H1 (cell line): Measurements from ENCODE around the gene LPGAT1. TPM values are rescaled to one million over a fixed set of nuclear protein-coding genes. Genes with fewer than 3 reads are reported as not detected.

ENCODE experiments used
- CTCF ChIA-PET: fragments of 300-600 bp; sonication (Branson Sonifier 250); formaldehyde crosslinking; loops from one replicate; lab custom pipeline; 2021; ENCODE audit not compliant: partially characterized antibody; lab: Charles Lee
- POLR2A ChIA-PET: fragments of 300-600 bp; sonication (Branson Sonifier 250); formaldehyde crosslinking; loops from one replicate; lab custom pipeline; 2021; ENCODE audit warnings: inconsistent platforms; ENCODE audit not compliant: partially characterized antibody; lab: Charles Lee
- DNase-seq, 2 experiments: peaks; one replicate each; pipeline versions ENCODE4 v3.0.0 to v3.0.0-alpha.2; 2010 to 2022; ENCODE audit warnings: low spot score in 2 of 2, low read depth in 1 of 2, mixed read lengths in 1 of 2
- FAIRE-seq: peaks from 2 replicates; lab custom pipeline; 2011; peaks lifted over from hg19 to GRCh38; lab: Jason Lieb, UNC
- H2AFZ ChIP-seq: 2 replicates; pipeline ENCODE4 v1.8.1; 2012; ENCODE audit warnings: low read length, inconsistent platforms
- H2AK5ac ChIP-seq: 2 replicates; pipeline ENCODE4 v1.6.1; 2013; ENCODE audit warnings: low read depth, low read length
- H2BK120ac ChIP-seq: replicated peaks from 2 replicates; pipeline ENCODE3; 2013; ENCODE audit warnings: low read depth, low read length, inconsistent platforms
- H2BK12ac ChIP-seq: 2 replicates; pipeline ENCODE4 v1.6.1; 2013; ENCODE audit warnings: low read depth, low read length
- H2BK15ac ChIP-seq: 2 replicates; pipeline ENCODE4 v1.6.1; 2013; ENCODE audit warnings: low read length
- H2BK20ac ChIP-seq: 2 replicates; pipeline ENCODE4 v1.6.1; 2013; ENCODE audit warnings: low read length
- H2BK5ac ChIP-seq: 2 replicates; pipeline ENCODE4 v1.6.1; 2013; ENCODE audit warnings: low read depth, low read length
- H3K14ac ChIP-seq: 2 replicates; pipeline ENCODE4 v1.6.1; 2013; ENCODE audit warnings: inconsistent platforms; ENCODE audit not compliant: insufficient read length
- H3K18ac ChIP-seq: 2 replicates; pipeline ENCODE4 v1.6.1; 2013; ENCODE audit warnings: low read length; ENCODE audit errors: extremely low read depth
- H3K23ac ChIP-seq: 2 replicates; pipeline ENCODE4 v1.6.1; 2013; ENCODE audit warnings: inconsistent platforms; ENCODE audit not compliant: insufficient read length
- H3K23me2 ChIP-seq: 2 replicates; pipeline ENCODE4 v1.6.1; 2013; ENCODE audit warnings: low read depth, low read length
- H3K27ac ChIP-seq: 2 replicates; pipeline ENCODE4 v1.6.1; 2011; ENCODE audit warnings: low read depth, low read length, inconsistent platforms
- H3K27me3 ChIP-seq, 4 experiments: replicated peaks in 1 of 4; 1 replicate in 1 of 4; 2 replicates in 3 of 4; pipeline versions ENCODE4 v1.6.1 to v1.8.1; 2011 to 2013; ENCODE audit warnings: low read length in 3 of 4, mild to moderate bottlenecking in 3 of 4, inconsistent platforms in 2 of 4, mixed read lengths in 2 of 4, moderate library complexity in 1 of 4; ENCODE audit not compliant: control insufficient read depth in 3 of 4, insufficient read depth in 3 of 4; ENCODE audit errors: extremely low read depth in 1 of 4
- H3K36me3 ChIP-seq, 4 experiments: 2 replicates each; pipeline versions ENCODE4 v1.6.1 to v1.8.1; 2011 to 2013; ENCODE audit warnings: mild to moderate bottlenecking in 4 of 4, low read length in 3 of 4, moderate library complexity in 2 of 4, control low read depth in 1 of 4, inconsistent platforms in 1 of 4; ENCODE audit not compliant: insufficient read depth in 4 of 4, control insufficient read depth in 2 of 4
- H3K4ac ChIP-seq: replicated peaks from 2 replicates; pipeline ENCODE3; 2013; ENCODE audit warnings: low read length, low read depth, mixed read lengths, inconsistent platforms; ENCODE audit not compliant: insufficient read length
- H3K4me1 ChIP-seq, 4 experiments: replicated peaks in 1 of 4; 1 replicate in 1 of 4; 2 replicates in 3 of 4; pipeline versions ENCODE4 v1.6.1 to v1.8.1; 2011 to 2013; ENCODE audit warnings: low read length in 3 of 4, inconsistent platforms in 2 of 4, mixed read lengths in 1 of 4; ENCODE audit not compliant: insufficient read depth in 4 of 4, control insufficient read depth in 3 of 4
- H3K4me2 ChIP-seq, 2 experiments: 2 replicates each; pipeline versions ENCODE4 v1.6.1 to v1.8.1; 2011 to 2013; ENCODE audit warnings: low read depth in 2 of 2, low read length in 2 of 2, control low read depth in 1 of 2, inconsistent platforms in 1 of 2, mild to moderate bottlenecking in 1 of 2; ENCODE audit not compliant: insufficient read depth in 1 of 2
- H3K4me3 ChIP-seq, 4 experiments: fragments of 200-600, 300-600 bp in 1 of 4; sonication (generic), shearing (Covaris generic), sonication (Bioruptor Twin) in 1 of 4; 2 replicates each; pipeline versions ENCODE4 v1.5.1 to v1.8.1; 2011 to 2016; ENCODE audit warnings: low read length in 4 of 4, low read depth in 3 of 4, control low read depth in 2 of 4, inconsistent platforms in 2 of 4, mild to moderate bottlenecking in 2 of 4, mixed read lengths in 1 of 4, moderate library complexity in 1 of 4; ENCODE audit not compliant: insufficient read depth in 2 of 4; ENCODE audit errors: extremely low read depth in 1 of 4
- H3K56ac ChIP-seq: replicated peaks from 2 replicates; pipeline ENCODE3; 2013; ENCODE audit warnings: low read depth, mild to moderate bottlenecking, mixed read lengths, low read length, inconsistent platforms; ENCODE audit not compliant: insufficient read length
- H3K79me1 ChIP-seq: 2 replicates; pipeline ENCODE4 v1.6.1; 2013; ENCODE audit warnings: low read depth, low read length, control low read depth
- H3K79me2 ChIP-seq, 2 experiments: 2 replicates each; pipeline versions ENCODE4 v1.6.1 to v1.8.1; 2012 to 2013; ENCODE audit warnings: low read length in 2 of 2, mild to moderate bottlenecking in 2 of 2, inconsistent platforms in 1 of 2; ENCODE audit not compliant: insufficient read depth in 2 of 2, control insufficient read depth in 1 of 2
- H3K9ac ChIP-seq, 4 experiments: replicated peaks in 1 of 4; 1 replicate in 1 of 4; 2 replicates in 3 of 4; pipeline versions ENCODE4 v1.6.1 to v1.8.1; 2011 to 2013; ENCODE audit warnings: low read depth in 3 of 4, low read length in 3 of 4, control low read depth in 2 of 4, mild to moderate bottlenecking in 2 of 4, moderate library complexity in 2 of 4, inconsistent platforms in 1 of 4; ENCODE audit errors: extremely low read depth in 1 of 4
- H3K9me3 ChIP-seq, 2 experiments: 2 replicates each; pipeline versions ENCODE4 v1.6.1 to v1.8.1; 2012 to 2013; ENCODE audit warnings: mild to moderate bottlenecking in 2 of 2, moderate library complexity in 2 of 2, control low read depth in 1 of 2, inconsistent platforms in 1 of 2, low read depth in 1 of 2, low read length in 1 of 2, mixed read lengths in 1 of 2; ENCODE audit not compliant: insufficient read depth in 2 of 2
- H4K20me1 ChIP-seq, 2 experiments: replicated peaks in 1 of 2; 2 replicates each; pipeline versions ENCODE3 to v1.8.1; 2011 to 2013; ENCODE audit warnings: inconsistent platforms in 2 of 2, low read length in 2 of 2, mild to moderate bottlenecking in 1 of 2; ENCODE audit not compliant: insufficient read depth in 2 of 2, control insufficient read depth in 1 of 2
- H4K5ac ChIP-seq: 2 replicates; pipeline ENCODE4 v1.6.1; 2013; ENCODE audit warnings: low read length, low read depth, mixed read lengths, inconsistent platforms; ENCODE audit not compliant: insufficient read length
- H4K8ac ChIP-seq: 2 replicates; pipeline ENCODE4 v1.8.0; 2013; ENCODE audit warnings: mild to moderate bottlenecking, moderate library complexity, low read length, inconsistent platforms; ENCODE audit not compliant: insufficient read depth; ENCODE audit errors: extremely low read depth
- H4K91ac ChIP-seq: replicated peaks from 2 replicates; pipeline ENCODE3; 2013; ENCODE audit warnings: low read length, mixed read lengths, inconsistent platforms; ENCODE audit not compliant: insufficient read length
- CBX8 ChIP-seq: fragments of 300-800, 300-1000 bp; sonication (generic); IDR thresholded peaks from 2 replicates; pipeline ENCODE4 v1.7.1; 2016; ENCODE audit warnings: low read depth, low read length, borderline replicate concordance
- CEBPB ChIP-seq: IDR thresholded peaks from 2 replicates; pipeline ENCODE4 v1.6.1; 2012; ENCODE audit warnings: low read depth, low read length
- EGR1 ChIP-seq: IDR thresholded peaks from 2 replicates; pipeline ENCODE4 v1.6.1; 2011; ENCODE audit warnings: low read depth, low read length, borderline replicate concordance
- EP300 ChIP-seq, 2 experiments: IDR thresholded peaks; 1 replicate in 1 of 2; 2 replicates in 1 of 2; pipeline ENCODE4 v1.6.1; 2011 to 2012; ENCODE audit warnings: low read depth in 2 of 2, low read length in 2 of 2, mild to moderate bottlenecking in 2 of 2, borderline replicate concordance in 1 of 2, inconsistent platforms in 1 of 2, moderate library complexity in 1 of 2
- JUN ChIP-seq: IDR thresholded peaks from 2 replicates; pipeline ENCODE4 v1.6.1; 2011; ENCODE audit warnings: low read depth, mild to moderate bottlenecking, improper control_type of control experiment, low read length
- KDM4A ChIP-seq: IDR thresholded peaks from one replicate; pipeline ENCODE4 v1.7.1; 2012; ENCODE audit warnings: low read depth, mild to moderate bottlenecking, moderate library complexity, low read length, inconsistent platforms; ENCODE audit not compliant: severe bottlenecking
- POLR2A ChIP-seq, 2 experiments: IDR thresholded peaks; 1 replicate in 1 of 2; 2 replicates in 1 of 2; pipeline ENCODE4 v1.6.1; 2011; ENCODE audit warnings: low read depth in 2 of 2, low read length in 2 of 2, mild to moderate bottlenecking in 2 of 2; ENCODE audit errors: control extremely low read depth in 1 of 2
- POLR2AphosphoS5 ChIP-seq: IDR thresholded peaks from 2 replicates; pipeline ENCODE4 v1.6.1; 2011; ENCODE audit warnings: low read depth, low read length
- RFX5 ChIP-seq: IDR thresholded peaks from 2 replicates; pipeline ENCODE4 v1.6.1; 2011; ENCODE audit warnings: low read depth, low read length, improper control_type of control experiment, borderline replicate concordance
- SP1 ChIP-seq: IDR thresholded peaks from 2 replicates; pipeline ENCODE4 v1.6.1; 2011; ENCODE audit warnings: low read depth, low read length
- SP2 ChIP-seq: IDR thresholded peaks from 2 replicates; pipeline ENCODE4 v1.6.1; 2012; ENCODE audit warnings: mild to moderate bottlenecking, low read length, inconsistent platforms
- WGBS, 2 experiments: shearing (Covaris generic) in 1 of 2; methylation state at CpG; one replicate each; pipeline versions ENCODE4 v1.1.6 to v1.1.7; 2013 to 2015; ENCODE audit warnings: low lambda C conversion rate in 2 of 2, mixed read lengths in 2 of 2, inconsistent platforms in 1 of 2, low coverage in 1 of 2, missing lambda C conversion rate in 1 of 2; ENCODE audit not compliant: insufficient replicate concordance in 2 of 2, insufficient coverage in 1 of 2, insufficient read length in 1 of 2; ENCODE audit errors: extremely low coverage in 1 of 2, missing lambda C conversion rate in 1 of 2; 5-methylcytosine and 5-hydroxymethylcytosine counted together
- polyA plus RNA-seq, 7 experiments: library from polyadenylated mRNA; depleted of rRNA in 3 of 7; stranded (reverse) in 5 of 7; unstranded in 2 of 7; fragments of >200 nt in 5 of 7; fragments of 200-250 nt in 2 of 7; gene quantifications; 1 replicate in 5 of 7; 2 replicates in 1 of 7; 4 replicates in 1 of 7; pipeline versions ENCODE4 v1.2.1 to v1.2.3, GENCODE V29; 2011 to 2013; ENCODE audit warnings: missing spikeins in 2 of 7, mixed read lengths in 2 of 7
- total RNA-seq: library from RNA; stranded (reverse); fragmentation: NEBNext Ultra II Directional; extraction: Animal tissue kit (Norgen Biotek cat#: 25700); gene quantifications from 2 replicates; pipeline ENCODE4 v1.2.1, GENCODE V29; 2021
- TF ChIP-seq, protein P1 (sequence below): IDR thresholded peaks from 2 replicates; pipeline ENCODE4 v1.6.1; 2011; ENCODE audit warnings: low read depth, mild to moderate bottlenecking, low read length; ENCODE audit not compliant: insufficient read depth

The LPGAT1 gene
- total and polyA plus RNA-seq, 2 of the 8 experiments (the other 6 are each of a cell fraction or from before 2014, with no cell fraction given): 2.3 to 13.5 TPM

DNA sequence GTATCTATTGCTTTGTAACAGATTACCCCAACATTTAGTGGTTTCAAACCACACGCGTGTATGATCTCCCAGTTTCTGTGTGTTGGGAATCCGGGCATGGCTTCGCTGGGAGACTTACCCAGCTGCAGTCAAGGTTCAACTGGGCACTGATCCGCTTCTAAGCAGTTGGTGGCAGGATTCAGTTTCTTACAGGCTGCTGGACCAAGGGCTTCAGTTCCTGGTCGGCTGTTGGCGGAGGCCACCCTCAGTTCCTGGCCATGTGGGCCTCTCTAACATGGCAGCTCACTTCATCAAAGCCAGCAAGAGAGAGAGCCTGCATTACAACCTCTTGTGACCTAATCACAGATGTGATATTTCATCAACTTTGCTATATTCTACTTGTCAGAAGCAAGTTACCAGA, 101.3 kb downstream of the LPGAT1 start:
- FAIRE-seq (no peak), DNase-seq (no peak)
- H4K8ac ChIP-seq: no peak overlapping the region
- H3K79me1 ChIP-seq: no peaks in the 10 kb centered on the region
- H3K27ac ChIP-seq: no peak overlapping the region
- H4K20me1 ChIP-seq: no peaks in the 10 kb centered on the region
- H2BK5ac ChIP-seq: no peak overlapping the region
- no peak overlapping the region for H3K23ac ChIP-seq
- H3K9me3 ChIP-seq: no peaks in the 10 kb centered on the region
- no peaks in the 10 kb centered on the region for H3K36me3 ChIP-seq
- no peaks in the 10 kb centered on the region for H3K79me2 ChIP-seq
- H3K14ac ChIP-seq: no peak overlapping the region
- no peak overlapping the region for H4K5ac ChIP-seq
- H2BK15ac ChIP-seq: no peak overlapping the region
- 91% methylated on average over 7 of the region's 7 CpGs; no CpG with 5 or more reads in 1 of the 2 experiments for WGBS, 2 experiments
- H2BK12ac ChIP-seq: no peak overlapping the region
- POLR2A ChIA-PET: no interaction called here
- H3K4me1 ChIP-seq: no peaks in the 10 kb centered on the region; a peak in 1 of 7 replicates
- H3K4ac ChIP-seq: no peak overlapping the region
- no peak overlapping the region for H2AFZ ChIP-seq
- no peak overlapping the region for H3K56ac ChIP-seq
- no peak overlapping the region for H3K4me2 ChIP-seq
- H3K18ac ChIP-seq: no peak overlapping the region
- H3K9ac ChIP-seq: no peak overlapping the region
- no peak overlapping the region for H2AK5ac ChIP-seq
- H4K91ac ChIP-seq: no peak overlapping the region
- H3K23me2 ChIP-seq: no peaks in the 10 kb centered on the region
- H3K27me3 ChIP-seq: no peaks in the 10 kb centered on the region
- no peak overlapping the region for H2BK120ac ChIP-seq
- CTCF ChIA-PET: interaction anchor here (0.7 to 3.7 kb wide), 4 partner anchors 30 to 1793 kb away, joined by 3 to 20 read pairs (median 4); no protein-coding TSS in a partner anchor
- no peak overlapping the region for H3K4me3 ChIP-seq
- no peak overlapping the region for H2BK20ac ChIP-seq
- TF ChIP-seq RFX5 (no peak), EGR1 (no peak), EP300 (IDR thresholded peaks at IDR 0.05; ENCODE audit: borderline replicate concordance in 1 of 2, low read depth in 2 of 2, low read length in 2 of 2) (no peak), POLR2A (IDR thresholded peaks at IDR 0.05; ENCODE audit: control extremely low read depth in 1 of 2, low read depth in 2 of 2, low read length in 2 of 2) (no peak), SP2 (no peak), CBX8 (no peak), CEBPB (no peak), KDM4A (no peak), SP1 (no peak), JUN (no peak), POLR2AphosphoS5 (no peak)
- TF ChIP-seq, protein P1, sequence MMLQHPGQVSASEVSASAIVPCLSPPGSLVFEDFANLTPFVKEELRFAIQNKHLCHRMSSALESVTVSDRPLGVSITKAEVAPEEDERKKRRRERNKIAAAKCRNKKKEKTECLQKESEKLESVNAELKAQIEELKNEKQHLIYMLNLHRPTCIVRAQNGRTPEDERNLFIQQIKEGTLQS: no peak
